ENCODE data around the gene KPNB1.

Gene KPNB1

GRCh38 chr17:47687748-47688147, 38.0 kb downstream of the KPNB1 start:
- no peak for TF ChIP-seq CTCF (IDR thresholded peaks at IDR 0.05)
- peaks cover 2% of the 10 kb centered on the region for H3K27me3 Mint-ChIP-seq (ENCODE audit: low read depth, poor library complexity)
- H3K36me3 Mint-ChIP-seq (ENCODE audit: low read depth): peaks cover 34% of the 10 kb centered on the region
- H3K9me3 Mint-ChIP-seq: no peaks in the 10 kb centered on the region
- DNase-seq: no peak
- peaks cover 42% of the 10 kb centered on the region for H3K4me1 Mint-ChIP-seq
- H3K27ac Mint-ChIP-seq: peak overlapping the region; percentile 96
- H3K4me3 Mint-ChIP-seq: no peak overlapping the region

- peaks cover 2% of the 10 kb centered on the region for H3K27me3 Mint-ChIP-seq (ENCODE audit: low read depth, poor library complexity)
- H3K36me3 Mint-ChIP-seq (ENCODE audit: low read depth): peaks cover 12% of the 10 kb centered on the region
- no peak overlapping the region for H3K4me3 Mint-ChIP-seq
- peaks cover 55% of the 10 kb centered on the region for H3K4me1 Mint-ChIP-seq
- no peak for TF ChIP-seq CTCF (IDR thresholded peaks at IDR 0.05)
- no peak for DNase-seq
- H3K9me3 Mint-ChIP-seq: no peaks in the 10 kb centered on the region
- H3K27ac Mint-ChIP-seq: no peak overlapping the region
Measured at GRCh38 chr17:47690121-47690520, 40.4 kb downstream of the KPNB1 start.

- Mint-ChIP-seq H3K27me3 (ENCODE audit: low read depth, poor library complexity) (peaks cover 5% of the 10 kb centered on the region), H3K27ac (no peak overlapping the region), H3K4me1 (peaks cover 65% of the 10 kb centered on the region), H3K36me3 (ENCODE audit: low read depth) (no peaks in the 10 kb centered on the region), H3K4me3 (peak overlapping the region; percentile 87), H3K9me3 (no peaks in the 10 kb centered on the region)
- no peak for DNase-seq
- TF ChIP-seq CTCF (IDR thresholded peaks at IDR 0.05): no peak
Measured at GRCh38 chr17:47692137-47692894, 42.6 kb downstream of the KPNB1 start.

- no peak for DNase-seq
- no peak for TF ChIP-seq CTCF (IDR thresholded peaks at IDR 0.05)
- Mint-ChIP-seq H3K27me3 (ENCODE audit: low read depth, poor library complexity) (peaks cover 5% of the 10 kb centered on the region), H3K36me3 (ENCODE audit: low read depth) (no peaks in the 10 kb centered on the region), H3K27ac (peak overlapping the region; percentile 75), H3K9me3 (no peaks in the 10 kb centered on the region), H3K4me1 (peaks cover 62% of the 10 kb centered on the region), H3K4me3 (peak overlapping the region; percentile 87)
Measured at GRCh38 chr17:47692895-47693730, 43.4 kb downstream of the KPNB1 start.

GRCh38 chr17:47693731-47694580, 44.2 kb downstream of the KPNB1 start, which contains the start of gene TBKBP1:
Gene TBKBP1 (plus strand): TSS chr17:47694161. CDS start chr17:47696113, 1,952 bp downstream.
- DNase-seq: peak; percentile 88
- no peak for TF ChIP-seq CTCF (IDR thresholded peaks at IDR 0.05)
- Mint-ChIP-seq H3K4me1 (peaks cover 62% of the 10 kb centered on the region), H3K27me3 (ENCODE audit: low read depth, poor library complexity) (peaks cover 5% of the 10 kb centered on the region), H3K9me3 (no peaks in the 10 kb centered on the region), H3K27ac (peak within 1 kb of the TSS; percentile 94), H3K4me3 (peak within 1 kb of the TSS; percentile 94), H3K36me3 (ENCODE audit: low read depth) (no peaks in the 10 kb centered on the region)

Data from nephron progenitor cell (in vitro differentiated cells).